Measurements from ENCODE around the gene OR5M3.

DNA sequence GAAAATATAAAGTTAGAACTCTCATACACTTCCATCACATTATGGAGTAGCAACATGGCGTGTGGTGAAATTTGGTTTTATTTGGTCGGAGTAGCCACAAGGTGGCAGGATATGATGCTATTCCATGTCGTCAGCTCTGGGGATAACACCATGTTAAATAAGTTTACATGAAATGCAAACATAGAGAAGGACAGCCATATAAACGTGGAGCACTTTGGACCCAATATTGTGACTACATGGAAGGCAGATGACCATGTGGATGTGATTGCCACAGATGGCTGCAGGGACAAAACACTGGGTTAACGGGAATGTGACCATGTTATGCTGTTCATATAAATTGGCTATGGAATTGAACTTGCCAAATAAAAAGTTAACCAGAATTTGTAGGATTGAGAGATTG lies 48.9 kb upstream of the OR5M3 start:
- TF ChIP-seq CTCF (conservative IDR thresholded peaks at IDR 0.05; ENCODE audit: low read depth, low read length) (peak; percentile 49; the same call in 1 of the 2 replicates), EZH2phosphoT487 (IDR thresholded peaks at IDR 0.05; ENCODE audit: borderline replicate concordance, low read length) (no peak), EZH2 (IDR thresholded peaks at IDR 0.05; ENCODE audit: low read length, unreplicated experiment) (no peak)

All from PC-3 (cell line).